ENCODE measurements around the gene AFAP1L1. TPM values are rescaled to one million over a fixed set of nuclear protein-coding genes. Genes with fewer than 3 reads are reported as not detected.

Gene AFAP1L1
- total RNA-seq, 1 donor from 2014 or later, result 2.3 TPM

GRCh38 chr5:149345147-149345891 is 73.7 kb downstream of the AFAP1L1 start, which contains the start of gene GRPEL2:
TSS of gene GRPEL2 (plus strand) at chr5:149345499. CDS start at chr5:149345540, 41 bp downstream.
- H3K4me3 Mint-ChIP-seq (ENCODE audit: unreplicated experiment), result peak within 1 kb of the TSS; percentile 98
- H3K4me1 Mint-ChIP-seq (ENCODE audit: unreplicated experiment), result peaks cover 37% of the 10 kb centered on the region
- no peaks in the 10 kb centered on the region for H3K9me3 Mint-ChIP-seq (ENCODE audit: unreplicated experiment)
- peaks cover 18% of the 10 kb centered on the region for H3K36me3 Mint-ChIP-seq (ENCODE audit: unreplicated experiment)
- no peaks in the 10 kb centered on the region for H3K27me3 Mint-ChIP-seq (ENCODE audit: unreplicated experiment)
- peak within 1 kb of the TSS; percentile 98 for H3K27ac Mint-ChIP-seq (ENCODE audit: unreplicated experiment)
- peak; percentile 98 for DNase-seq (ENCODE audit: extremely low spot score, unreplicated experiment)
- TF ChIP-seq CTCF (IDR thresholded peaks at IDR 0.05), result no peak

GRCh38 chr5:149345892-149346222 is 74.2 kb downstream of the AFAP1L1 start:
- H3K4me3 Mint-ChIP-seq (ENCODE audit: unreplicated experiment), result peak overlapping the region; percentile 98
- H3K36me3 Mint-ChIP-seq (ENCODE audit: unreplicated experiment), result peaks cover 24% of the 10 kb centered on the region
- H3K27me3 Mint-ChIP-seq (ENCODE audit: unreplicated experiment), result no peaks in the 10 kb centered on the region
- no peak for TF ChIP-seq CTCF (IDR thresholded peaks at IDR 0.05)
- no peaks in the 10 kb centered on the region for H3K9me3 Mint-ChIP-seq (ENCODE audit: unreplicated experiment)
- H3K27ac Mint-ChIP-seq (ENCODE audit: unreplicated experiment), result peak overlapping the region; percentile 98
- peaks cover 37% of the 10 kb centered on the region for H3K4me1 Mint-ChIP-seq (ENCODE audit: unreplicated experiment)
- DNase-seq (ENCODE audit: extremely low spot score, unreplicated experiment), result no peak

- Mint-ChIP-seq H3K9me3 (ENCODE audit: unreplicated experiment) (no peaks in the 10 kb centered on the region), H3K27ac (ENCODE audit: unreplicated experiment) (no peak overlapping the region), H3K4me3 (ENCODE audit: unreplicated experiment) (no peak overlapping the region), H3K4me1 (ENCODE audit: unreplicated experiment) (peaks cover 37% of the 10 kb centered on the region), H3K36me3 (ENCODE audit: unreplicated experiment) (peaks cover 42% of the 10 kb centered on the region), H3K27me3 (ENCODE audit: unreplicated experiment) (no peaks in the 10 kb centered on the region)
- DNase-seq (ENCODE audit: extremely low spot score, unreplicated experiment), result no peak
- TF ChIP-seq CTCF (IDR thresholded peaks at IDR 0.05), result no peak
Measured at GRCh38 chr5:149348518-149348917, 76.9 kb downstream of the AFAP1L1 start.

GRCh38 chr5:149349382-149349781 is 77.7 kb downstream of the AFAP1L1 start:
- Mint-ChIP-seq H3K36me3 (ENCODE audit: unreplicated experiment) (peaks cover 46% of the 10 kb centered on the region), H3K9me3 (ENCODE audit: unreplicated experiment) (no peaks in the 10 kb centered on the region), H3K27me3 (ENCODE audit: unreplicated experiment) (no peaks in the 10 kb centered on the region), H3K27ac (ENCODE audit: unreplicated experiment) (no peak overlapping the region), H3K4me3 (ENCODE audit: unreplicated experiment) (no peak overlapping the region), H3K4me1 (ENCODE audit: unreplicated experiment) (peaks cover 31% of the 10 kb centered on the region)
- no peak for TF ChIP-seq CTCF (IDR thresholded peaks at IDR 0.05)
- DNase-seq (ENCODE audit: extremely low spot score, unreplicated experiment), result no peak

- Mint-ChIP-seq H3K27me3 (ENCODE audit: unreplicated experiment) (no peaks in the 10 kb centered on the region), H3K27ac (ENCODE audit: unreplicated experiment) (no peak overlapping the region), H3K4me1 (ENCODE audit: unreplicated experiment) (peaks cover 12% of the 10 kb centered on the region), H3K9me3 (ENCODE audit: unreplicated experiment) (no peaks in the 10 kb centered on the region), H3K36me3 (ENCODE audit: unreplicated experiment) (peaks cover 46% of the 10 kb centered on the region), H3K4me3 (ENCODE audit: unreplicated experiment) (no peak overlapping the region)
- no peak for DNase-seq (ENCODE audit: extremely low spot score, unreplicated experiment)
- no peak for TF ChIP-seq CTCF (IDR thresholded peaks at IDR 0.05)
Measured at GRCh38 chr5:149352169-149352568, 80.5 kb downstream of the AFAP1L1 start.
